Measurements from ENCODE around the gene SPOCK1. TPM values are rescaled to one million over a fixed set of nuclear protein-coding genes. Genes with fewer than 3 reads are reported as not detected.

SPOCK1 gene
- total and polyA plus RNA-seq, 9 of the 15 experiments (the other 6 are each of a cell fraction or from before 2014, with no cell fraction given): 0.01 to 0.35 (median 0.04) TPM; not detected in 6

DNA sequence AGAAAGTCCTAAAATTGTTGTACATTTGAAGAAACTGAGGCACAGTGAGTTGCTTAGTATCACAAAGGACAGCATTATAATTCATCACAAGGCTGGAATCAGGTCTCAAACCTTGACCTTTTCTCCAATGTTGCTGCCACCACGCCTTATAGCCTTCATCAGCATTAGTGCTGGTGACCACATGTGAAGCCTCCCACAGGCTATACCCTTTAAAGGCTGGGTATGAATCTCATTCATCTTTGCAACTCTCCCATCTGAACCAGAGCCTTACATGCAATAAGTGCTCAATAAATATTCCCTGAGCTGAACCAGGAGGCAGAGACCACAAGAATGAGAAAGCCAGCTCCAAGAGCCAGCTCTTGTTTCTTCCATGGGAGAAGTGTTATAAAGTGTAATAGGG is 104.7 kb downstream of the SPOCK1 start:
- Histone ChIP-seq H3K9me1 (ENCODE audit: control insufficient read depth, insufficient read depth, low read length) (no peaks in the 10 kb centered on the region), H3K4me3 (no peak overlapping the region), H3K27ac (ENCODE audit: extremely low read depth, low read depth, low read length) (no peak overlapping the region), H2AFZ (ENCODE audit: low read depth, low read length) (no peak overlapping the region), H3K9ac (ENCODE audit: insufficient read depth in 1 of 2, low read depth in 2 of 2, low read length in 2 of 2) (no peak overlapping the region), H4K20me1 (replicated peaks; ENCODE audit: control insufficient read depth, insufficient read depth, low read length) (0 out of 2 replicates have a peak, but pooled peaks cover 3% of the 10 kb centered on the region), H3K79me2 (ENCODE audit: control insufficient read depth, insufficient read depth, low read length) (no peaks in the 10 kb centered on the region), H3K36me3 (ENCODE audit: control insufficient read depth, insufficient read depth, low read length) (no peaks in the 10 kb centered on the region; the same call in 2 of the 3 replicates), H3K4me1 (replicated peaks in 1 of 2; ENCODE audit: control insufficient read depth in 2 of 2, insufficient read depth in 2 of 2, low read length in 2 of 2) (no peaks in the 10 kb centered on the region), H3K9me3 (replicated peaks; ENCODE audit: control insufficient read depth, insufficient read depth, low read depth, low read length) (no peaks in the 10 kb centered on the region), H3K27me3 (ENCODE audit: control insufficient read depth in 2 of 2, insufficient read depth in 2 of 2, low read length in 2 of 2) (no peaks in the 10 kb centered on the region), H3K4me2 (ENCODE audit: insufficient read depth, low read length) (no peak overlapping the region)
- BruUV-seq (replicated peaks): no TSS peak
- no peak for FAIRE-seq
- ChIA-PET POLR2A (no interaction called here), CTCF (ENCODE audit: low intra/inter-chr PET ratio) (no interaction called here)
- TF ChIP-seq TEAD4 (IDR thresholded peaks at IDR 0.05; ENCODE audit: low read length) (no peak), TEAD4 (CRISPR knock-in tag; IDR thresholded peaks at IDR 0.05; ENCODE audit: borderline replicate concordance) (no peak), NUFIP1 (IDR thresholded peaks at IDR 0.05; ENCODE audit: partially characterized antibody) (no peak), IFI16 (CRISPR knock-in tag; IDR thresholded peaks at IDR 0.05) (no peak), ZNF778 (CRISPR knock-in tag; IDR thresholded peaks at IDR 0.05) (no peak), LCOR (CRISPR knock-in tag; IDR thresholded peaks at IDR 0.05) (no peak), FIP1L1 (IDR thresholded peaks at IDR 0.05; ENCODE audit: low read depth, low read length, poor library complexity, severe bottlenecking) (no peak), ZKSCAN8 (CRISPR knock-in tag; IDR thresholded peaks at IDR 0.05) (no peak), ZEB2 (IDR thresholded peaks at IDR 0.05) (no peak), POLR2A (conservative IDR thresholded peaks at IDR 0.05) (no peak), MAFK (IDR thresholded peaks at IDR 0.05; ENCODE audit: low read length) (no peak)
- TF ChIP-seq, protein P1, sequence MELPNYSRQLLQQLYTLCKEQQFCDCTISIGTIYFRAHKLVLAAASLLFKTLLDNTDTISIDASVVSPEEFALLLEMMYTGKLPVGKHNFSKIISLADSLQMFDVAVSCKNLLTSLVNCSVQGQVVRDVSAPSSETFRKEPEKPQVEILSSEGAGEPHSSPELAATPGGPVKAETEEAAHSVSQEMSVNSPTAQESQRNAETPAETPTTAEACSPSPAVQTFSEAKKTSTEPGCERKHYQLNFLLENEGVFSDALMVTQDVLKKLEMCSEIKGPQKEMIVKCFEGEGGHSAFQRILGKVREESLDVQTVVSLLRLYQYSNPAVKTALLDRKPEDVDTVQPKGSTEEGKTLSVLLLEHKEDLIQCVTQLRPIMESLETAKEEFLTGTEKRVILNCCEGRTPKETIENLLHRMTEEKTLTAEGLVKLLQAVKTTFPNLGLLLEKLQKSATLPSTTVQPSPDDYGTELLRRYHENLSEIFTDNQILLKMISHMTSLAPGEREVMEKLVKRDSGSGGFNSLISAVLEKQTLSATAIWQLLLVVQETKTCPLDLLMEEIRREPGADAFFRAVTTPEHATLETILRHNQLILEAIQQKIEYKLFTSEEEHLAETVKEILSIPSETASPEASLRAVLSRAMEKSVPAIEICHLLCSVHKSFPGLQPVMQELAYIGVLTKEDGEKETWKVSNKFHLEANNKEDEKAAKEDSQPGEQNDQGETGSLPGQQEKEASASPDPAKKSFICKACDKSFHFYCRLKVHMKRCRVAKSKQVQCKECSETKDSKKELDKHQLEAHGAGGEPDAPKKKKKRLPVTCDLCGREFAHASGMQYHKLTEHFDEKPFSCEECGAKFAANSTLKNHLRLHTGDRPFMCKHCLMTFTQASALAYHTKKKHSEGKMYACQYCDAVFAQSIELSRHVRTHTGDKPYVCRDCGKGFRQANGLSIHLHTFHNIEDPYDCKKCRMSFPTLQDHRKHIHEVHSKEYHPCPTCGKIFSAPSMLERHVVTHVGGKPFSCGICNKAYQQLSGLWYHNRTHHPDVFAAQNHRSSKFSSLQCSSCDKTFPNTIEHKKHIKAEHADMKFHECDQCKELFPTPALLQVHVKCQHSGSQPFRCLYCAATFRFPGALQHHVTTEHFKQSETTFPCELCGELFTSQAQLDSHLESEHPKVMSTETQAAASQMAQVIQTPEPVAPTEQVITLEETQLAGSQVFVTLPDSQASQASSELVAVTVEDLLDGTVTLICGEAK (IDR thresholded peaks at IDR 0.05): no peak
- TF ChIP-seq, protein P1 (CRISPR knock-in tag; IDR thresholded peaks at IDR 0.05): no peak
- TF ChIP-seq, protein P2, sequence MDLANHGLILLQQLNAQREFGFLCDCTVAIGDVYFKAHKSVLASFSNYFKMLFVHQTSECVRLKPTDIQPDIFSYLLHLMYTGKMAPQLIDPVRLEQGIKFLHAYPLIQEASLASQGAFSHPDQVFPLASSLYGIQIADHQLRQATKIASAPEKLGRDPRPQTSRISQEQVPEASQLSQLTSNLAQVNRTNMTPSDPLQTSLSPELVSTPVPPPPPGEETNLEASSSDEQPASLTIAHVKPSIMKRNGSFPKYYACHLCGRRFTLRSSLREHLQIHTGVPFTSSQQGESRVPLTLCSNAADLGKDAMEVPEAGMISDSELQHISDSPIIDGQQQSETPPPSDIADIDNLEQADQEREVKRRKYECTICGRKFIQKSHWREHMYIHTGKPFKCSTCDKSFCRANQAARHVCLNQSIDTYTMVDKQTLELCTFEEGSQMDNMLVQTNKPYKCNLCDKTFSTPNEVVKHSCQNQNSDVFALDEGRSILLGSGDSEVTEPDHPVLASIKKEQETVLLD (IDR thresholded peaks at IDR 0.05): no peak
- ATAC-seq: no peak
- DNase-seq (ENCODE audit: extremely low read depth in 1 of 4, low spot score in 3 of 4): no peak
- WGBS (ENCODE audit: insufficient coverage, low coverage, missing lambda C conversion rate): 0% methylated on average over 1 of the region's 1 CpG
- in situ Hi-C loops (cut with MboI) (no loop called here), intact Hi-C loops (cut with micrococcal nuclease) (no loop called here)
